NCI-H748 (cell line): ENCODE results near the gene NBPF3.

Source experiments
- DNase-seq: peaks from one replicate; lab custom pipeline; 2025; ENCODE audit not compliant: unreplicated experiment; lab: John Stamatoyannopoulos, UW

NBPF3 gene

GRCh38 chr1:21491488-21492355 is 51.8 kb downstream of the NBPF3 start:
- DNase-seq = peak; percentile 85

GRCh38 chr1:21492356-21492625 is 52.4 kb downstream of the NBPF3 start:
- peak; percentile 57 for DNase-seq

GRCh38 chr1:21494196-21494595 is 54.3 kb downstream of the NBPF3 start:
- no peak for DNase-seq

GRCh38 chr1:21495225-21495820 is 55.4 kb downstream of the NBPF3 start:
- DNase-seq = no peak

DNA sequence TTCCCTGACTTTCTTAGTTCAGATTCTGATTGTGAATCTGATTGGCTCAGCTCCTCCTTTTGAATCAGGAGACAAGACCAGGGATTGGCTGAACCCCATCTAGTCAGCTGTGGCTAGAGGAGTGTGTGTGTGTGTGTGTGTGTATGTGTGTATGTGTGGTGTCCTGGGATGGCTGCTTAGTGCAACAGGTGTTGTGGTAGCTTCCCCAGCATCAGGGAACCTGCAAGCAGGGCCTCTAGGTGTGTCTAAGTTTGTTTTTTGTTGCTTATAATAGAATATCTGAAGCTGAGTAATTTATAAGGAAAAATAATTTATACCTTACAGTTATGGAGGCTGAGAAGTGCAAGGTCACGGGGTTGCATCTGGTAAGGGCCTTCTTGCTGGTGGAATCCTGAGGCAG is 56.1 kb downstream of the NBPF3 start:
- DNase-seq = no peak

DNA sequence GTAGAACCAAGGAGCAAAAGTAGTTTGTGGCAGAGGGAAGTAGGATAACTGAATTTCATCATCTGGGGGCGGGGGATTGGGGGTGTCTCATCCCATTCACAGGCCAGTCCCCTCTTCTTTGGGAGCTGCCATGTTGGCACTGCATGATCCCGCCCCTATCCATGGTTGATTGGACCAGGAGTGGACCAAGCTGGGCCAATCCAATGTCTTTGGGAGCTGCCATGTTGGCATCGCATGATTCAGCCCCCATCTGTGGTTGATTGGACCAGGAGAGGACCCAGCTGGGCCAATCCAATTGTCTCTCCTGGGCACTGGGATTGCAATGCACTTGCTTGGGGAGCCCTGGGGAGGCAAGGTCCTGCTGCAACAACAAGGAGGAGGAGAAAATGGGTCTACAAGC is 56.9 kb downstream of the NBPF3 start:
- no peak for DNase-seq

DNA sequence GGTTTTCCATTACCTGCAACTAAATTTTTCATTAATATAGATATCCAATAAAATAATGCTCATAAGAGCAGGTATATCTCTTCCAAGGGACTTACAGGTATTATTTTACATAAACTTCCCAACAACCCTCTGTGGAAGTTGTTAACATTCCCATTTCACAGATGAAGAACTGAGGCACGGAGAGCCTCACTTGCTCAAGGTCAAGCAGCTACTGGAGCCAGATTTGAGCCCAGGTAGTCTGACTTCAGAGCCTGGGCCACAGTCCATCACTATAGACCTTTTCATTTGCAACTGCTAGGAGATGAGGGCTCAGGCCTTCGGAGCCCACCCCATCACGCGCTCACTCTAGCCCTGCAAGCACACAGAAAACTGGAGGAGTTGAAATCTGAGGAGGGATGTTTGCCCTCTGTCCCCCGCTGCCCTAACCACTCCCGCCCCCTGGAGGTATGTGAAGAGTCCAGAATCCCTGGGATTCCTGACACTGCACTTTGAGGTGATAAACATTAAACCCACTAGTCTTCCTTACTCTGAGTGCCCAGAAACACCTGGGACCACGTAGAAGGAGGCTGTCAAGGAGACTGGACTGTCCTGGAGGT is 57.6 kb downstream of the NBPF3 start:
- DNase-seq = no peak

DNA sequence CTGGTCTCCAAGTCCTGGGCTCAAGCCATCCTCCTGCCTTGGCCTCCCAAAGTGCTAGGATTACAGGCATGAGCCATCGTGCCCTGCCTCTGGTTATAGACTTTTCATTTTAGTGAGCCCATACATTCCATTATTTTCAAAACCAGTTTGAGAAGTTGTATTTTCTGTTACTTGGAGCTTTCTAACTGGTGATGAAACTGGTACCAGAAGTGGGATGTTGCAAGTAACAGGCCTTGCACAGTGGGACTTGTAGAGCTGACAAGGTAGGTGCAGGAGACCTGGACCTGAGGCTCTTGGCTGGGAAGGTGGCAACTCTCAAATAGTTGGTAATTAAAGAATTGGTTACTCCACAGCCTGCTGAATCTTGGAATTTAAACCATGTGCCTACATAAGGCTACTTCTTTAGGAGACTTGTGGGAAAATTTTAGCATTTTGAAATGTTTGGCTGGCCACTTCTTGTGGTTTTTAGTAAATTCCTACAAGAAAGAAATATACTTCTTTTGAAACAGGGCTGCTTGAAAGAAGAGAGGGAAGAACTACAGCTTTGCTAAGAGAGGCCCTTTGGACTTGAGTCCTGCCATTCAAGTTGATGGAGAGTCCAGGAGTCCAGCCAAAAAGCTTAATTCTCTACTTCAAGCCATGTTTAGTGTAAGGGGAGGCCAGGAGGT is 59.5 kb downstream of the NBPF3 start:
- DNase-seq = no peak

DNA sequence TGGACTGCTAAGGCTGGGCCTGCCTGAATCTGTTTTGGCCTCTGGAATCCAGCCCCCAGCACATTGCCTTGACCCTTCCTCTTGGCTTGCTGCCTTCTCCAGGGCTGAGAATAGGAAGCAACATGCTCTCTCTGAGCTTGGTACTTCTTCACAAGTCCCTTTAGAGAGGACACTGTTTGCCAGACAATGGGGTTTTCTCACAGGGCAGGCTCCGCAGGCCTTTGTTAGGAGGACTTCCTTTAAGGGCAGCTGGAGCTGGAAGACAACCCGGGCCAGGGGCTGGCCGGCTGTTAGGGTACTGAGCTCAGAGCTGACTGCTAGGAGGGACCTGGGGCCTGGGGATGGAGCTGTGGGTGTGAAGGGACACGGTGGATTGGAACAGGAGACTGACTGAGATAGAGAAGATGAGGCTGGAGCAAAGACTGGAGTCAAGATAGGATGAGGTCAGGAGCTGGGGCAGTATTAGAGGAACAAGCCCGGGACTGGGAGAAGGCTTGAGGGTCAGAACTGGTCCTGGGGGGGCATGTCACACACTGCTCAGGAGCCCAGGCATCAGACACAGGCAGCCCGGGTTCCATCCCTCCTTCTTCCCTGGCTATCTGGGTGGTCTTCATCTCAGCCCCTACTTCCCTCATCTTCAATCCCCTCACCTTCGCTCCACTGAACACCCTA is 63.9 kb downstream of the NBPF3 start:
- DNase-seq = no peak

GRCh38 chr1:21506804-21507203 is 66.9 kb downstream of the NBPF3 start:
- no peak for DNase-seq

DNA sequence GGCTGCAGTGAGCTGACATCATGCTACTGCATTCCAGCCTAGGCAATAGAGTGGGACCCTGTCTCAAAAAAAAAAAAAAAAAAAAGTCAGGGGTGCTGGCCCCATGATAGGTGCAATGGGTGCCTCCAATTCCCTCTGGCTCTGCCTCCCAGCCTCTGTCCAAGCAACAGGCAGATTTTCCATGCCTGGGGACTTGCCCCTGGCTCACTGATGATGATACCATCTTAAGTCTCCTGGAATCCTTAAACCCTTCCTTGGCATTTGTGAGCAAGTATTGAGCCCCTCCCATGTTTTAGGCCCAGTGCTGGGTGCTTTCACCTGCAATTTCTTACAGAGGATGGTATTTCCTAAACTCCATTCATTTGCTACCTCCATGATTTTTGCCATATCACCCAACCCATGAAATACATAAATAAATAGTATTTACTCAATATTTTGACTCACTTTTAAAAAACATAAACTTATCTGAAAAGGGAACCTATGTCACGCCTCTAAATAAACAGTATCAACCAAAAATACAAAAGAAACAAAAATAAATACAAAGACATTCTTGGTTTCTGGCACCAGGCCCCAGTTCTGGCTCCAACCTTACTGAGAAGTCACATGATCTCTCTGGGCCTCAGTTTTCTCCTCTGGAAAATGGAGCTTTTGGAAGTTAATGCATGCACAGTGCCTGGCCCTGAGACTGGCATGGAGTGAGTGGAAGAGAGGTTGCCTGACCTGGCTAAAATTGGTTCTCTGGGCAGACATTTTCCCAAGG is 67.8 kb downstream of the NBPF3 start:
- DNase-seq = no peak

- DNase-seq = peak; percentile 20
These were observed 68.8 kb downstream of the NBPF3 start for GRCh38 chr1:21508580-21509350.

- no peak for DNase-seq
These were observed 69.6 kb downstream of the NBPF3 start, which contains the start of gene ALPL for GRCh38 chr1:21509351-21510112. Gene ALPL (plus strand): TSS chr1:21509423. CDS start chr1:21554082, 44,659 bp downstream.

DNA sequence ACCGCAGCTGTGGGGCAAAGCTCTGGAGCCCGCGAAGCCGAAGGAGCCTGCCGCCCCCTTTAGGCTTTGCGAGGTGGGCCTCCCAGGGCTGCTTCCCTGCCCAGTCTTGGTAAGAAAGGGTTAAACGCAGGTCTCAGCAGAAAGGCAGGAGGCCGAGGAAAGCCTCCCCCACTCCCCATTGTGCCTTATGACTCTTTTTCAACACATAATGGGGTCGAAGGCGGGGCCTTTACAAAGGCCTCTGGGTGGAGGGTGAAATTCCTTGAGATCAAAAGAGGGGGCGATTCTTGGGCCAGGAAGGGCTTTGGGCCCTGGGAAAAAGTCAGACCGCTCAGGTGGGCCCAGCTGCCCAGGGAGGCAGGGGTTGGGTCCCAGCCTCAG is 70.2 kb downstream of the NBPF3 start:
- no peak for DNase-seq

DNA sequence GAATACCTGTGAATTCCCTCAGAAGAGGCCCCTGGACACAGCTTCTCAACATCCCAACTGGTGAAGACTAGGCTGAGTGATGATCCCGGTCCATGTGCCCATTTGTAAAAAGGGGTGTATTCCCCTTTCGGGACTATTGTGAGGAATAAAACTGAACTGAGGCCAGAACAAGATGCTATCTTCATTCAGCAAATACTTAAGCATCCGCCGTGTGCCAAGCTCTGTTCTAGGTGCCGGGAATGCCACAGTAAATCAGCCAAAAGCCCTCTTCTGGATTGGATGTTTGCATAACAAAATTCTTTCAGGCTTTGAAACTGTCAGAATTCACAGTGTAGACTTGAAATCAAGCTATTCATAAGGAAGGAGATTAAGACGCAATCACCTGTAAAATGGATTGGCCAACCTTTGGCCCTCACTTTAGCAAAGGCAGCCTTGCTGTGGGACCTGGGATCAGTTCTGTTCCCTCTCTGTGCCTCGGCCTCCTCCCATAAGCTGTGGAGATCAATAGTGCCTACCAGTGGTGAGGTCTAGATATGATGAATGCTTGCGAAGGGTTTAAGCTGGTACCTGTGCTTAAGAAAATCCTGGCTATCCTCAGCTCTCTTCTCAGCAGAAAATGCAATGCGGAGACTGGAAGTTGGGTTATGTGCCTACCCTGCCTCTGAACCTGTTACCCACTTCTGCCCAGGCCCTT is 71.1 kb downstream of the NBPF3 start:
- DNase-seq = no peak

- DNase-seq = no peak
These were observed 71.9 kb downstream of the NBPF3 start for GRCh38 chr1:21511579-21512522.

DNA sequence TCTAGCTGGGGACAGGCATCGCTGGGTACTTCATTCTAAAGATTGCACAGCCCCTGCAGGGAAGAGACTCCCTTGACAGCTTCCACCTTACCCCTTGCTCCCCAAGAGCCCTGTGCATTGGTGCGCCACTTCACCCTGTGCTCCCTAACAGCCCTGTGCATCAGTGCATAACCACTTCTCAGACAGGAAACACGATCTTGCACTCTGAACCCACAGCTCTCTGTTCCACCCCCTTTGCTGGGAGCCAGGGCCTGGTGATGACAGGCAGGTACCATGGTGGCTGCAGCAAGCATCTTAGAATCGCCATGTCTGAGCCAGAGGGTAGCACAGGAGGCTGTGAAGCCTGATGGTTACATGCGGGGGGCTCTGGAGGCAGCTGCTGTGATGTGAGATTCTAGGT is 74.3 kb downstream of the NBPF3 start:
- DNase-seq = no peak
